Measurements from ENCODE around the gene RND3. TPM values are rescaled to one million over a fixed set of nuclear protein-coding genes. Genes with fewer than 3 reads are reported as not detected.

The RND3 gene
- total RNA-seq, 1 donor from 2014 or later: not detected

DNA sequence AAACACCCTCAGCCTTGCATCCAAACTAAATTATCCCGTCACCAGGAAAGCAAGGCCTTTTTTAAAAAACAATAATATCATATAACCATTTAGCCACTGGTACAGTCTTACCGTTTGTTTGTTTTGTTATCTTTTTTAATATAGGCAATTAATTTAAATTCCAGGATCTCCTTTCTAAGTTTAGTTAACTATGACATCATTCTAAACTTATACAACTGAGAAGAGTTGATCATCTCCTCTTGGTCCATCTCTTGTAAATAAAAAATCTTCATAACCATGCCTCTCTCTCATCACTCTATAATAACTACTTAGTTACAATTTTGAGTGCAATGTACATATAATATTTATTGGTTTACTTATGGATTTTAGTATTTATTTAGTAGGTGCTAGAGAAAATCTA, 46.2 kb downstream of the RND3 start:
- H3K27me3 Mint-ChIP-seq: no peaks in the 10 kb centered on the region
- no peak overlapping the region for H3K4me3 Mint-ChIP-seq
- H3K27ac Mint-ChIP-seq: no peak overlapping the region
- POLR2A ChIA-PET: no interaction called here
- intact Hi-C loops (cut with micrococcal nuclease): no loop called here
- H3K36me3 Mint-ChIP-seq (ENCODE audit: low read depth): no peaks in the 10 kb centered on the region
- H3K9me3 Mint-ChIP-seq: no peaks in the 10 kb centered on the region
- DNase-seq: no peak
- no peaks in the 10 kb centered on the region for H3K4me1 Mint-ChIP-seq
- CTCF ChIA-PET: no interaction called here
- TF ChIP-seq, protein P1, sequence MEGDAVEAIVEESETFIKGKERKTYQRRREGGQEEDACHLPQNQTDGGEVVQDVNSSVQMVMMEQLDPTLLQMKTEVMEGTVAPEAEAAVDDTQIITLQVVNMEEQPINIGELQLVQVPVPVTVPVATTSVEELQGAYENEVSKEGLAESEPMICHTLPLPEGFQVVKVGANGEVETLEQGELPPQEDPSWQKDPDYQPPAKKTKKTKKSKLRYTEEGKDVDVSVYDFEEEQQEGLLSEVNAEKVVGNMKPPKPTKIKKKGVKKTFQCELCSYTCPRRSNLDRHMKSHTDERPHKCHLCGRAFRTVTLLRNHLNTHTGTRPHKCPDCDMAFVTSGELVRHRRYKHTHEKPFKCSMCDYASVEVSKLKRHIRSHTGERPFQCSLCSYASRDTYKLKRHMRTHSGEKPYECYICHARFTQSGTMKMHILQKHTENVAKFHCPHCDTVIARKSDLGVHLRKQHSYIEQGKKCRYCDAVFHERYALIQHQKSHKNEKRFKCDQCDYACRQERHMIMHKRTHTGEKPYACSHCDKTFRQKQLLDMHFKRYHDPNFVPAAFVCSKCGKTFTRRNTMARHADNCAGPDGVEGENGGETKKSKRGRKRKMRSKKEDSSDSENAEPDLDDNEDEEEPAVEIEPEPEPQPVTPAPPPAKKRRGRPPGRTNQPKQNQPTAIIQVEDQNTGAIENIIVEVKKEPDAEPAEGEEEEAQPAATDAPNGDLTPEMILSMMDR (IDR thresholded peaks at IDR 0.05): no peak
- ATAC-seq (ENCODE audit: low read depth): no peak

DNA sequence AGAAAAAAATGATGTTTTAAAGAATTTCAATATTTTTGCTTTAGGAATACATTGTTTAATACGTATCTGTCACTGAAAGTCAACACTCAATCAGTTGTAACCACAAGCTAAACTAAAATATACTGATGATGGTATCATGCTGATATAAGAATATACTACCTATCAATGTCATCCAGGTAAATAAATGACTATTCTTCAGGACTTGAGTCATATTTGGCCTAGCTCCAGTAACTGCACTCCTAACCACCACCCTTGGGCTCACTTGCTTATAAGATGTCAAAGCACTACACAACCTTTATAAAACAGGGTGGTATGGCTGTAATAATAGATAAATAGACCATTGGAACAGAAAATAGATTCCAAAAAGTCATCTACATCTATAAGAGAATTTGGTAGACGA, 48.8 kb downstream of the RND3 start:
- POLR2A ChIA-PET: no interaction called here
- Mint-ChIP-seq H3K9me3 (no peaks in the 10 kb centered on the region), H3K4me3 (no peak overlapping the region), H3K27ac (no peak overlapping the region), H3K27me3 (no peaks in the 10 kb centered on the region), H3K4me1 (no peaks in the 10 kb centered on the region), H3K36me3 (ENCODE audit: low read depth) (no peaks in the 10 kb centered on the region)
- intact Hi-C loops (cut with micrococcal nuclease): no loop called here
- TF ChIP-seq, protein P1 (IDR thresholded peaks at IDR 0.05): no peak
- CTCF ChIA-PET: no interaction called here
- ATAC-seq (ENCODE audit: low read depth): no peak
- no peak for DNase-seq

DNA sequence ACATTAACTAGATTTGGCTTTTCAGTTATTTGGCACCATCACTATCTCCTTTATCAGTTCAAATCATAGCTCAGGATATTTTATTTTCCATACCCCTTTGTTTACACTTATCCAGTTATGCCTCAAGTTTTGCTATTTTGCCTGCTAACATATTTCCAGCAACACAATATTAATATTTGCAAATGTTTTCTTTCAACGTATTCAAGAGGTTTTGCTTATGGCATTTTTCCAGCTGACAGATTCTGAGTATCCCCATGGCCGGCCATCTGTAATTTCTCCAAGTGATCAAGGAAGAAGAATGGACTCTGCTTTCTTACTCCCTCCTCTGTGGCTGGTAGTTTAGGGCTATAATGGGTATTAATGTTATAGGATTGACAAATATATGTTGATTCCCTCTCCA, 49.4 kb downstream of the RND3 start:
- DNase-seq (no peak), ATAC-seq (ENCODE audit: low read depth) (no peak)
- Mint-ChIP-seq H3K36me3 (ENCODE audit: low read depth) (no peaks in the 10 kb centered on the region), H3K4me1 (no peaks in the 10 kb centered on the region), H3K4me3 (no peak overlapping the region), H3K9me3 (no peaks in the 10 kb centered on the region), H3K27me3 (no peaks in the 10 kb centered on the region), H3K27ac (no peak overlapping the region)
- ChIA-PET POLR2A (no interaction called here), CTCF (no interaction called here)
- intact Hi-C loops (cut with micrococcal nuclease): no loop called here
- TF ChIP-seq, protein P1 (IDR thresholded peaks at IDR 0.05): no peak

DNA sequence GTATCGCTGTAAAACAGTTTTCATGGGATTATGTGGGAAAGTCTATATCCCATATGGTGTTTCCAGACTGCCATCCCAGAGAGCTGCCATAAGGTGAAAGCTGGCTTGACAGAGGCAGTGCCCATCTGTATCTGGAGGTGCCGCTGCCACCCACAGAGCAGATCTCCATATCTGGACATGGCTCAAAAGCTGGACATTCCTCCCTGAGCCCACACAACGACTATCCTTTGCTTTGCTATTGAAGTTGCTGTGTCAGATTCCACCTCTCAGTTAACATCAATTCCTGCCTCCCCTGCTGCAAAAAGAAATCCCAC, 55.2 kb downstream of the RND3 start:
- no peaks in the 10 kb centered on the region for H3K9me3 Mint-ChIP-seq
- TF ChIP-seq, protein P1 (IDR thresholded peaks at IDR 0.05): no peak
- POLR2A ChIA-PET: no interaction called here

DNA sequence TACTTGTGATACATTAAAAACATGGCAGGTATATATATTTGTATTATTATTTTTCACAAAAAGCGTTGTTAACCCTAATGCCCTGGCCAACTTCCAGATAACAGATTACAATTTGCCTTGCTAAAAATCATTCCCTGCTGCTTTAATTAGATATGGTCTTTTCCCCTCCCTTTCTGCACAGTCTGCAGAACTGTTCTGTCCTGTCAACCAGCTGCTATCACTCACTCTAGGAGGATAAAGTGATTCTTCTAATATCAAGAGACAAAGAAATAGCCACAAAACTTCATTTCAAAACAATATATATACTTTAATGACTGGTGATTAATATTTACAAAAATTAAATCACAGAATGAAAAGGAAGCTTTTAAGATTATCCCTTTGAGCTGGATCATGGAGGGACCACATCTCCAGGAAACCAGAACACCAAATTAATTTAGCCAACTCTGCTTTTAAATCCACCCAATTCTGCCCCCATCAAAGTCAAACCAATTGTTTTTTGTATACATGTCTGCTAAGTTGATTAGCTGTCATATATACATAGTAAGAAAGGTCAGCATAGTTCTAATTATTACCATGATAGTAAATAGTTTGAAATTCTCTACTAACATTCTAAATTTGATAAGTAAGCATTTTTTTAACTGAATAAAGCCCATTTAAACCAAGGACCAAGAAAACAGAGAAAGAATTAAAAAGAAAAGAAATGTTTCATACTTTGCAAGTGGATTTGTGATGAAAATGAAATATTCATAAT, 55.7 kb downstream of the RND3 start:
- intact Hi-C loops (cut with micrococcal nuclease): no loop called here
- no peak overlapping the region for H3K27ac Mint-ChIP-seq
- ChIA-PET POLR2A (no interaction called here), CTCF (no interaction called here)
- no peak overlapping the region for H3K4me3 Mint-ChIP-seq
- H3K4me1 Mint-ChIP-seq: no peaks in the 10 kb centered on the region
- H3K27me3 Mint-ChIP-seq: no peaks in the 10 kb centered on the region
- ATAC-seq (ENCODE audit: low read depth) (no peak), DNase-seq (no peak)
- no peaks in the 10 kb centered on the region for H3K36me3 Mint-ChIP-seq (ENCODE audit: low read depth)
- TF ChIP-seq, protein P1 (IDR thresholded peaks at IDR 0.05): no peak
- no peaks in the 10 kb centered on the region for H3K9me3 Mint-ChIP-seq

More for the DNA sequence above, 55.2 kb downstream of the RND3 start:
- DNase-seq (no peak), ATAC-seq (ENCODE audit: low read depth) (no peak)
- intact Hi-C loops (cut with micrococcal nuclease): no loop called here
- H3K4me1 Mint-ChIP-seq: no peaks in the 10 kb centered on the region
- H3K27me3 Mint-ChIP-seq: no peaks in the 10 kb centered on the region
- CTCF ChIA-PET: no interaction called here
- no peaks in the 10 kb centered on the region for H3K36me3 Mint-ChIP-seq (ENCODE audit: low read depth)
- H3K27ac Mint-ChIP-seq: no peak overlapping the region
- H3K4me3 Mint-ChIP-seq: no peak overlapping the region
